A673 (cell line): ENCODE data around the gene NXPE4. TPM values are rescaled to one million over a fixed set of nuclear protein-coding genes. Genes with fewer than 3 reads are reported as not detected.
A peak's percentile ranks its signal among the peaks of the same experiment; 100 is the strongest.

ENCODE experiments used
- BruUV-seq: library from RNA; stranded (reverse); fragments of 400-500 nt; replicated peaks from 2 replicates; lab custom pipeline; 2021; lab: Mats Ljungman, UMichigan
- CTCF ChIA-PET: fragments of 300-600 bp; sonication (Branson Sonifier 250); formaldehyde crosslinking; loops from one replicate; lab custom pipeline; 2022; ENCODE audit warnings: antibody characterized with exemption; lab: Charles Lee
- POLR2A ChIA-PET: fragments of 300-600 bp; sonication (Branson Sonifier 250); formaldehyde crosslinking; loops from one replicate; lab custom pipeline; 2022; ENCODE audit warnings: antibody characterized with exemption; ENCODE audit not compliant: low non-redundant PET; lab: Charles Lee
- DNase-seq: peaks from one replicate; pipeline ENCODE4 v3.0.0-alpha.2; 2015; ENCODE audit warnings: low spot score
- H3K27ac ChIP-seq: fragments of 200-600 bp; sonication (generic); 2 replicates; pipeline ENCODE4 v1.5.1; 2016; ENCODE audit warnings: mixed run types, low read depth, mild to moderate bottlenecking, mixed read lengths, antibody characterized with exemption, low read length; ENCODE audit not compliant: poor library complexity, severe bottlenecking
- H3K27me3 ChIP-seq: fragments of 200-600 bp; sonication (generic); replicated peaks from 2 replicates; pipeline ENCODE4 v1.6.1; 2017; ENCODE audit warnings: mixed run types, low read depth, mild to moderate bottlenecking, mixed read lengths, antibody characterized with exemption, low read length; ENCODE audit not compliant: insufficient read depth, poor library complexity
- H3K36me3 ChIP-seq: fragments of 200-600 bp; sonication (generic); 2 replicates; pipeline ENCODE4 v1.6.1; 2016; ENCODE audit warnings: mixed run types, mild to moderate bottlenecking, mixed read lengths, antibody characterized with exemption, low read length; ENCODE audit not compliant: insufficient read depth, poor library complexity, severe bottlenecking
- H3K4me1 ChIP-seq: fragments of 200-600 bp; sonication (generic); 2 replicates; pipeline ENCODE4 v1.6.1; 2017; ENCODE audit warnings: mixed run types, mild to moderate bottlenecking, mixed read lengths, antibody characterized with exemption, low read length; ENCODE audit not compliant: insufficient read depth, poor library complexity, severe bottlenecking
- H3K4me3 ChIP-seq: fragments of 200-600 bp; sonication (generic); 2 replicates; pipeline ENCODE4 v1.5.1; 2016; ENCODE audit warnings: low read depth, mixed run types, mild to moderate bottlenecking, mixed read lengths, low read length; ENCODE audit not compliant: poor library complexity, severe bottlenecking
- H3K9me3 ChIP-seq: fragments of 200-600 bp; sonication (generic); 2 replicates; pipeline ENCODE4 v1.6.1; 2016; ENCODE audit warnings: mixed run types, low read depth, mild to moderate bottlenecking, mixed read lengths, antibody characterized with exemption, low read length; ENCODE audit not compliant: poor library complexity, severe bottlenecking
- CTCF ChIP-seq: fragments of 300-800, 200-600 bp; sonication (generic); conservative IDR thresholded peaks from 2 replicates; pipeline ENCODE4 v1.5.1; 2017; ENCODE audit warnings: low read depth, mild to moderate bottlenecking, antibody characterized with exemption, low read length, moderate library complexity, mixed read lengths
- EZH2 ChIP-seq: fragments of 200-600 bp; sonication (generic); IDR thresholded peaks from 2 replicates; pipeline ENCODE4 v1.6.1; 2017; ENCODE audit warnings: borderline replicate concordance, low read depth, mild to moderate bottlenecking, mixed read lengths, antibody characterized with exemption, low read length; ENCODE audit not compliant: poor library complexity, severe bottlenecking
- intact Hi-C: fragments of 100-400 bp; cut with micrococcal nuclease; formaldehyde crosslinking; loops from one replicate; pipeline ENCODE4 v1.10.0; 2022; ENCODE audit not compliant: unreplicated experiment
- total RNA-seq: library from RNA; stranded (reverse); gene quantifications from 2 replicates; pipeline ENCODE4 v1.2.3, GENCODE V29; 2021

Gene NXPE4
- total RNA-seq, 1 experiment from 2014 or later = not detected

- DNase-seq = peak; percentile 7
These were observed 8.8 kb downstream of the NXPE4 start for GRCh38 chr11:114586797-114587196.

GRCh38 chr11:114571712-114572111, 23.9 kb downstream of the NXPE4 start:
- Histone ChIP-seq H3K4me1 (no peaks in the 10 kb centered on the region), H3K36me3 (no peaks in the 10 kb centered on the region), H3K9me3 (no peaks in the 10 kb centered on the region), H3K27me3 (no peaks in the 10 kb centered on the region), H3K27ac (no peak overlapping the region), H3K4me3 (no peak overlapping the region)
- no TSS peak for BruUV-seq
- ChIA-PET POLR2A (no interaction called here), CTCF (no interaction called here)
- intact Hi-C loops = no loop called here
- DNase-seq = no peak
- TF ChIP-seq CTCF (no peak), EZH2 (no peak)

More at GRCh38 chr11:114586797-114587196, 8.8 kb downstream of the NXPE4 start:
- Histone ChIP-seq H3K27me3 (no peaks in the 10 kb centered on the region), H3K4me1 (no peaks in the 10 kb centered on the region), H3K9me3 (peaks cover 18% of the 10 kb centered on the region), H3K27ac (no peak overlapping the region), H3K36me3 (no peaks in the 10 kb centered on the region), H3K4me3 (no peak overlapping the region)
- no TSS peak for BruUV-seq
- TF ChIP-seq CTCF = no peak
- no peak for TF ChIP-seq EZH2
- intact Hi-C loops = loop anchor here (10.0 kb wide), 1 partner anchor 242 kb away; no protein-coding TSS in a partner anchor
- ChIA-PET POLR2A (no interaction called here), CTCF (no interaction called here)

- no peaks in the 10 kb centered on the region for H3K36me3 ChIP-seq
- H3K27me3 ChIP-seq = no peaks in the 10 kb centered on the region
- intact Hi-C loops = no loop called here
- TF ChIP-seq CTCF (no peak), EZH2 (no peak)
- no peak overlapping the region for H3K27ac ChIP-seq
- no peaks in the 10 kb centered on the region for H3K9me3 ChIP-seq
- no TSS peak for BruUV-seq
- ChIA-PET POLR2A (no interaction called here), CTCF (no interaction called here)
- no peak for DNase-seq
- H3K4me1 ChIP-seq = no peaks in the 10 kb centered on the region
- no peak overlapping the region for H3K4me3 ChIP-seq
These were observed 25.8 kb downstream of the NXPE4 start for GRCh38 chr11:114569801-114570200.
